ENCODE measurements around the gene BCL2L12. TPM values are rescaled to one million over a fixed set of nuclear protein-coding genes. Genes with fewer than 3 reads are reported as not detected.
"Not testable (repeated sequence)": the region's sequence is repeated elsewhere in the genome, so short reads cannot be mapped to it uniquely, and the experiment has no call there.

The BCL2L12 gene, protein sequence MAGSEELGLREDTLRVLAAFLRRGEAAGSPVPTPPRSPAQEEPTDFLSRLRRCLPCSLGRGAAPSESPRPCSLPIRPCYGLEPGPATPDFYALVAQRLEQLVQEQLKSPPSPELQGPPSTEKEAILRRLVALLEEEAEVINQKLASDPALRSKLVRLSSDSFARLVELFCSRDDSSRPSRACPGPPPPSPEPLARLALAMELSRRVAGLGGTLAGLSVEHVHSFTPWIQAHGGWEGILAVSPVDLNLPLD
- total RNA-seq (10 to 100 TPM; 68.2 to 70.9 TPM), polyA plus RNA-seq (18.9 TPM)

DNA sequence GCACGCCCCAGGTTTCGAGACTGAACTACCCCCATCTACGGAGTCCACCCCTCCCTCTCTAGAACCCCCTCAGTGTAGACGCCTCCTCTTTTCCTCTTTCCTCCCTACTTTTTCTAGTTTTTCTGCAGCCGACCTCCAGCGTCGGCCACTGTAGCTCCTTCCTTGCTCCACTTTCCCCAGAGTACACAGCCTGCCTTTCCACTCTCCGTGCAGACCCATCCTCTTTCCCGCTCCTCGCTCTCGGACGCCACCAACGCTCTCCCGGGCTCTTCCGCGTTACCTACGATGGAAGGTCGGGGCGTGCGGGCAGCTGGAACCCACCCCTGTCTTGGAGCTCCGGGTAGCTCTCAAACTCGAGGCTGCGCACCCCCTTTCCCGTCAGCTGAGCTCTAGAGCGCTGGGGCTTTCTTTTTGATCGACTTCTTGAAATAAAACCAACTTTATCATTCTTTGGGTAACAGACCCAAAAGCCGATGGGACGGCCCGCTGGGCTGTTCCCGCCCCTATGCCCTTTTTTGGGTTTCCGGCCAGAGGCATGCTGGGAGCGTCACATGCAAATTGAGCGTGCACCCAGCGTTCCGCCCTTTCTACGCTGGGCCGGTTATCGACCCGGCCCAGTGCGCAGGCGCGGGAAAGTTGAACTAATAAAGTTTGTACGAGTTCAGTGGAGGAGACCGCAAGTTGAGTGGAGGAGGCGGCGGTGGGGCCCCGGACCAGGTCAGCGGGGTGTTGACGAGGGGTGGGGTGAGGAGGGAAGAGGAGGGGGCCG lies at the start of gene BCL2L12, which contains the start of gene IRF3:
Gene BCL2L12, plus strand, starts transcription at position 583 of the 769 bp plus-strand sequence. CDS start 760 bp downstream, outside the sequence.
Gene IRF3, minus strand, starts transcription at position 507 of the 769 bp plus-strand sequence. CDS start 1,019 bp downstream, outside the sequence.
- H3K4me3 Mint-ChIP-seq, result peak within 1 kb of the TSS; percentile 95 to 99 (median 97)
- no peaks in the 10 kb centered on the region for H3K27me3 Mint-ChIP-seq
- Histone ChIP-seq H3K36me3 (ENCODE audit: insufficient read depth, low read length) (peaks cover 16% of the 10 kb centered on the region), H3K27me3 (ENCODE audit: insufficient read depth, low read length, poor library complexity, severe bottlenecking) (no peaks in the 10 kb centered on the region), H3K27ac (ENCODE audit: low read depth, low read length) (peak within 1 kb of the TSS; percentile 77), H3K4me3 (ENCODE audit: low read length) (peak within 1 kb of the TSS; percentile 99), H3K9me3 (ENCODE audit: low read length) (no peaks in the 10 kb centered on the region), H3K4me1 (ENCODE audit: insufficient read depth, low read length) (peaks cover 29% of the 10 kb centered on the region)
- peaks cover 0 to 55% (median 0%) of the 10 kb centered on the region in 3 donors for H3K36me3 Mint-ChIP-seq
- peak; percentile 98 to 100 (median 100) for DNase-seq
- peak within 1 kb of the TSS; percentile 74 to 100 (median 98) for H3K27ac Mint-ChIP-seq
- CTCF ChIA-PET, result interaction anchor here (1.6 to 3.7 kb wide), 3 partner anchors 9 to 118 kb away, joined by 4 to 26 read pairs (median 13); partner anchors contain the start of genes RRAS and SCAF1
- no peaks in the 10 kb centered on the region for H3K9me3 Mint-ChIP-seq
- POLR2A ChIA-PET, result interaction anchor here (0.6 to 3.9 kb wide), 12 partner anchors 9 to 897 kb away, joined by 3 to 61 read pairs (median 6); partner anchors contain the start of genes NOSIP, PRMT1, PRRG2 and RRAS
- peaks cover 28 to 44% (median 40%) of the 10 kb centered on the region in 3 donors for H3K4me1 Mint-ChIP-seq

DNA sequence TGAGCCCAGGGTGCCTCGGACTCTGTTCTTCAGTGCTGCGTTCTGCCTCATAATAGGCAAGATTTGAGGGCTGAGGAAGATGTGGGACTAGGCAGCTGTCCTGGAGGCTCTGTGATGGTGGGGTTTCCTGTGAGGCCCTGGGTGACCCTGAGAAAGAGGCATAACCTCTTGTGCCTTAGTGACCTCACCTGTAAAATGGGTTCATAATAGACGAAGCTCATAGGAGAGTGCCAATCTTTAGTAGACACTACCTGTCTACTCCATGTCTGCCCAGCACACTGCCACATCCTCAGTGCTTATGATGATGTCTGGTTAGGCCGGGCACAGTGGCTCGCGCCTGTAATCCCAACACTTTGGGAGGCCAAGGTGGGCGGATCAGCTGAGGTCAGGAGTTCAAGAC lies 49.2 kb upstream of the BCL2L12 start:
- H3K36me3 Mint-ChIP-seq, result peaks cover 7 to 71% (median 8%) of the 10 kb centered on the region in 3 donors
- peak overlapping the region in 1 of 8 donors; percentile 72 for H3K27ac Mint-ChIP-seq
- no peak overlapping the region for H3K4me3 Mint-ChIP-seq
- H3K27ac ChIP-seq (ENCODE audit: low read depth, low read length), result no peak overlapping the region
- H3K4me3 ChIP-seq (ENCODE audit: low read length), result no peak overlapping the region
- no peaks in the 10 kb centered on the region for H3K9me3 ChIP-seq (ENCODE audit: low read length)
- H3K27me3 ChIP-seq (ENCODE audit: insufficient read depth, low read length, poor library complexity, severe bottlenecking), result no peaks in the 10 kb centered on the region
- peaks cover 40% of the 10 kb centered on the region for H3K36me3 ChIP-seq (ENCODE audit: insufficient read depth, low read length)
- no peaks in the 10 kb centered on the region for H3K27me3 Mint-ChIP-seq
- no peaks in the 10 kb centered on the region for H3K4me1 ChIP-seq (ENCODE audit: insufficient read depth, low read length)
- H3K4me1 Mint-ChIP-seq, result peaks cover 12 to 19% (median 16%) of the 10 kb centered on the region in 3 donors
- ChIA-PET CTCF (interaction anchor here (1.4 kb wide), 1 partner anchor 24 kb away, joined by 3 read pairs; the partner anchor contains the start of gene RRAS), POLR2A (interaction anchor here (0.5 to 0.7 kb wide), 2 partner anchors 89 to 103 kb away, joined by 5 read pairs; no protein-coding TSS in a partner anchor)
- H3K9me3 Mint-ChIP-seq, result no peaks in the 10 kb centered on the region
- DNase-seq, result no peak

DNA sequence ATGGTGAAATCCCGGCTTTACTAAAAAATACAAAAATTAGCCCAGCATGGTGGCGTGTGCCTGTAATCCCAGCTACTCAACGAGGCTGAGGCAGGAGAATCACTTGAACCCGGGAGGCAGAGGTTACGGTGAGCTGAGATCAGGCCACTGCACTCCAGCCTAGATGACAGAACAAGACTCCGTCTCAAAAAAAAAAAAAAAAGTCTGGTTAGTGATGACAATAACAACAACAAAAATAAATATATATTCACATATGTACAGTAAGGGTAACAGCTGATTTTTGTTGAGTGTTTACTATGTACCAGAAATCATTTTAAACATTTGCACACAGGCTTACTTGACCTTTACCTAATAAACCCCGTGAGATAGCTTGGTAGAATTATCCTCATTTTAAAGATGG lies 48.8 kb upstream of the BCL2L12 start:
- H3K27me3 Mint-ChIP-seq, result no peaks in the 10 kb centered on the region
- no peak overlapping the region for H3K4me3 Mint-ChIP-seq
- peaks cover 12 to 19% (median 16%) of the 10 kb centered on the region in 3 donors for H3K4me1 Mint-ChIP-seq
- peak overlapping the region in 1 of 8 donors; percentile 72 for H3K27ac Mint-ChIP-seq
- no peak overlapping the region for H3K27ac ChIP-seq (ENCODE audit: low read depth, low read length)
- no peaks in the 10 kb centered on the region for H3K27me3 ChIP-seq (ENCODE audit: insufficient read depth, low read length, poor library complexity, severe bottlenecking)
- peaks cover 44% of the 10 kb centered on the region for H3K36me3 ChIP-seq (ENCODE audit: insufficient read depth, low read length)
- H3K9me3 Mint-ChIP-seq, result no peaks in the 10 kb centered on the region
- CTCF ChIA-PET, result interaction anchor here (1.4 kb wide), 1 partner anchor 23 kb away, joined by 3 read pairs; the partner anchor contains the start of gene RRAS
- no peaks in the 10 kb centered on the region for H3K9me3 ChIP-seq (ENCODE audit: low read length)
- no peak for DNase-seq
- H3K4me1 ChIP-seq (ENCODE audit: insufficient read depth, low read length), result no peaks in the 10 kb centered on the region
- no peak overlapping the region for H3K4me3 ChIP-seq (ENCODE audit: low read length)
- POLR2A ChIA-PET, result interaction anchor here (0.7 kb wide), 1 partner anchor 89 kb away, joined by 5 read pairs; no protein-coding TSS in a partner anchor
- peaks cover 7 to 75% (median 8%) of the 10 kb centered on the region in 3 donors for H3K36me3 Mint-ChIP-seq

DNA sequence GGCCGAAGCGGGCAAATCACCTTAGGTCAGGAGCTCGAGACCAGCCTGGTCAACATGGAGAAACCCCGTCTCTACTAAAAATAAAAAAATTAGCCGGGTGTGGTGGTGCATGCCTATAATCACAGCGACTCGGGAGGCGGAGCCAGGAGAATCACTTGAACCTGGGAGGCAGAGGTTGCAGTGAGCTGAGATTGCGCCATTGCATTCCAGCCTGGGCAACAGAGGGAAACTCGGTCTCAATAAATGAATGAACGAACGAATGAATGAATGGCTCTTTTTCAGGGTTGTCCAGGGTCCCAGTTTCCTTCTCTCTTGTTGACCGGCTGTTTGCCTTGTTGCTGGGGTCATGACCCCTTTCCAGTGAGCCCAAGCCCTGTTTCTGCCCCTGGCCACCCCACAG lies 47.9 kb upstream of the BCL2L12 start:
- CTCF ChIA-PET, result interaction anchor here (1.2 kb wide), 1 partner anchor 15 kb away, joined by 3 read pairs; no protein-coding TSS in a partner anchor

DNA sequence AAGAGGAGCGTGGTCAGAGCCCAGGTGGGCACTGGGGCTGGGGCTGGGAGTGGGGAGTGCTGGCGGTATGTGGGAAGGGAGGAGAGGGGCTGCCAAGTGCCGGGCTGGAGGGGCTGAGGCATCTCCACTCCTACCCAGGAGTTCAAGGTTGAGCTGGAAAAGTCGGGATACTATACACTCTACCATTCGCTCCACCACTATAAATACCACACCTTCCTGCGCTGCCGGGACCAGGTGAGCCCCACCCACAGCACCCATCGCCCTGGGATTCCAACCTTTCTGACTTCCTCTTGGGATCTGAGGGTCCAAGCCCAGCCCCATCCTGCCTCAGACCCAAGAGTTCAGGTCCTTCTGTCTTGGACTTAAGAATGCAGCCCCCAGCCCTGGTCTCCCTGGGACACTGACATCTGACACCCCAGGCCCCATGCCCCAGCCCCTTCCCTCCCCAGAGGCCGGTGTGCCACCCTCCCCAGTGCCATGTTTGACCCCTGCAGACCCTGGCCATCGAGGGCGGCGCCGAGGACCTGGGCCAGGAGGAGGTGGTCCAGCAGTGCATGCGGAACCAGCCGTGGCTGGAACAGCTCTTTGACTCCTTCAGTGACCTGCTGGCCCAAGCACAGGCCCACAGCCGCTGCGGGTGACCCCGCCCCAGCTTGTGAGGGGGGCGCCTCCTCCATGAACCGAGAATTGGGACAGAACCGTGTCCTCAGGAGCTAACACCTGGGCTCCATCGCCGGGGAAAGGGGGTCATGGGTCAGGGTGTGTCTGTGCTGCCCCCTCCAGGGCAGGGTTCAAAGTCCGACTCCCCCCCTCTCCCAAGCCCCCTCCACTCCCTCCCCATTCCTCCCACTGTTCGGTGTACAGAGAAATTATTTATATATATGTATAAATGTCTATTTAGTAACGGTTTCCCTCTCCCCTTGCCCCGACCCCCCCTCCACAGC lies 40.5 kb upstream of the BCL2L12 start:
- H3K4me3 Mint-ChIP-seq, result no peak overlapping the region
- Histone ChIP-seq H3K36me3 (ENCODE audit: insufficient read depth, low read length) (peaks cover 12% of the 10 kb centered on the region), H3K9me3 (ENCODE audit: low read length) (no peaks in the 10 kb centered on the region), H3K27me3 (ENCODE audit: insufficient read depth, low read length, poor library complexity, severe bottlenecking) (no peaks in the 10 kb centered on the region), H3K4me3 (ENCODE audit: low read length) (no peak overlapping the region), H3K27ac (ENCODE audit: low read depth, low read length) (no peak overlapping the region), H3K4me1 (ENCODE audit: insufficient read depth, low read length) (no peaks in the 10 kb centered on the region)
- peaks cover 0 to 62% (median 7%) of the 10 kb centered on the region in 3 donors for H3K36me3 Mint-ChIP-seq
- no peaks in the 10 kb centered on the region for H3K4me1 Mint-ChIP-seq
- H3K27me3 Mint-ChIP-seq, result no peaks in the 10 kb centered on the region
- H3K27ac Mint-ChIP-seq, result peak overlapping the region in 2 of 8 donors; percentile 26 to 68
- CTCF ChIA-PET, result interaction anchor here (1.0 to 1.1 kb wide), 2 partner anchors 9 to 15 kb away, joined by 3 read pairs; partner anchors contain the start of gene RRAS
- no peak for DNase-seq
- POLR2A ChIA-PET, result interaction anchor here (0.6 kb wide), 2 partner anchors 13 to 240 kb away, joined by 7 to 10 read pairs; no protein-coding TSS in a partner anchor
- H3K9me3 Mint-ChIP-seq, result no peaks in the 10 kb centered on the region

More for the DNA sequence above, 47.9 kb upstream of the BCL2L12 start:
- H3K36me3 Mint-ChIP-seq, result peaks cover 7 to 76% (median 9%) of the 10 kb centered on the region in 3 donors
- H3K27me3 ChIP-seq (ENCODE audit: insufficient read depth, low read length, poor library complexity, severe bottlenecking); H3K27ac ChIP-seq (ENCODE audit: low read depth, low read length); H3K9me3 Mint-ChIP-seq; H3K27me3 Mint-ChIP-seq; POLR2A ChIA-PET; DNase-seq; H3K4me3 Mint-ChIP-seq; H3K4me3 ChIP-seq (ENCODE audit: low read length); H3K9me3 ChIP-seq (ENCODE audit: low read length); H3K4me1 ChIP-seq (ENCODE audit: insufficient read depth, low read length); H3K27ac Mint-ChIP-seq: not testable (repeated sequence)
- H3K4me1 Mint-ChIP-seq, result peaks cover 12 to 13% (median 13%) of the 10 kb centered on the region in 3 donors
- H3K36me3 ChIP-seq (ENCODE audit: insufficient read depth, low read length), result peaks cover 48% of the 10 kb centered on the region

DNA sequence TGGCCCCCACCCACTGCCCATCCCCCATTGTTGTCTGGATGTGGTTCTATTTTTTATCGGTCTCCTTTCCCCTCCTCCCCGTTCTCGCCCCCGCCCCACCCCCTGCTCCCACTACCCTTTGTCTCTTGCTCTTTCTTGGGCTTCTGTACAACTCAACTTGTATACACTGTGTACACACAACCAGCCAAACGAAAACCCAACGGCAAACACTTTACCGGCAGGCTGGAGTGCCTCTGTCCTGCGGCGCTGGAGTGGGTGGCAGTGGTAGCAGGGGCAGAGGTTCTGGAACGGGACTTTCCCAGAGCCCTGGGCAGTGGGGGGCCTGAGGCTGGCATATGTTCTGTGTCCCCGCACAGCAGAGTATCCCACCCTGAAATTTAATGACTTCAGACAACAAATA lies 39.5 kb upstream of the BCL2L12 start:
- Histone ChIP-seq H3K4me1 (ENCODE audit: insufficient read depth, low read length) (no peaks in the 10 kb centered on the region), H3K4me3 (ENCODE audit: low read length) (no peak overlapping the region), H3K27ac (ENCODE audit: low read depth, low read length) (no peak overlapping the region), H3K36me3 (ENCODE audit: insufficient read depth, low read length) (peaks cover 9% of the 10 kb centered on the region), H3K9me3 (ENCODE audit: low read length) (no peaks in the 10 kb centered on the region), H3K27me3 (ENCODE audit: insufficient read depth, low read length, poor library complexity, severe bottlenecking) (no peaks in the 10 kb centered on the region)
- Mint-ChIP-seq H3K4me3 (no peak overlapping the region), H3K4me1 (peaks cover 0 to 5% (median 0%) of the 10 kb centered on the region in 3 donors), H3K27me3 (no peaks in the 10 kb centered on the region), H3K27ac (no peak overlapping the region), H3K9me3 (no peaks in the 10 kb centered on the region), H3K36me3 (peaks cover 0 to 59% (median 7%) of the 10 kb centered on the region in 3 donors)
- ChIA-PET POLR2A (interaction anchor here (0.7 kb wide), 1 partner anchor 119 kb away, joined by 4 read pairs; no protein-coding TSS in a partner anchor), CTCF (no interaction called here)
- DNase-seq, result no peak

DNA sequence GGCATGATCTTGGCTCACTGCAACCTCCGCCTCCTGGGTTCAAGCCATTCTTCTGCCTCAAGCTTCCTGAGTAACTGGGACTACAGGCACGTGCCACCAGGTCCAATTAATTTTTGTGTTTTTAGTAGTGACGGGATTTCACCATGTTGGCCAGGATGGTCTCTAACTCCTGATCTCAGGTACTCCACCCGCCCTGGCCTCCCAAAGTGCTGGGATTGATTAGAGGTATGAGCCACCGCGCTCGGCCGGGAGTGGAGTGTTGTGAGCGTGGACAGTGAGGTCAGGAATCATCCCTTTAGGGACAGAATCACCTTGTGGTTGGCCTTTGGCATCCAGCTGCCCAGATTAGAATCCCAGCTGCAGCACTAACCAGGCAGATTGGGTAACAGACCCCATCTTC lies 36.1 kb upstream of the BCL2L12 start:
- Mint-ChIP-seq H3K27me3 (no peaks in the 10 kb centered on the region), H3K36me3 (peaks cover 0 to 34% (median 3%) of the 10 kb centered on the region in 3 donors), H3K4me1 (peaks cover 0 to 5% (median 3%) of the 10 kb centered on the region in 3 donors), H3K27ac (peak overlapping the region in 1 of 8 donors; percentile 78), H3K9me3 (no peaks in the 10 kb centered on the region), H3K4me3 (no peak overlapping the region)
- CTCF ChIA-PET, result no interaction called here
- H3K27me3 ChIP-seq (ENCODE audit: insufficient read depth, low read length, poor library complexity, severe bottlenecking), result no peaks in the 10 kb centered on the region
- no peak for DNase-seq
- POLR2A ChIA-PET, result interaction anchor here (1.0 kb wide), 1 partner anchor 20 kb away, joined by 4 read pairs; no protein-coding TSS in a partner anchor
- H3K9me3 ChIP-seq (ENCODE audit: low read length), result no peaks in the 10 kb centered on the region
- no peaks in the 10 kb centered on the region for H3K4me1 ChIP-seq (ENCODE audit: insufficient read depth, low read length)
- no peak overlapping the region for H3K4me3 ChIP-seq (ENCODE audit: low read length)
- H3K36me3 ChIP-seq (ENCODE audit: insufficient read depth, low read length), result no peaks in the 10 kb centered on the region
- H3K27ac ChIP-seq (ENCODE audit: low read depth, low read length), result no peak overlapping the region
